Thyroid gland (tissue), 4 donors: ENCODE data around the gene TNRC6B.

ENCODE experiments used
- CTCF ChIP-seq, 6 experiments: fragments of 200-600 bp in 3 of 6; fragments of 450-650 bp in 3 of 6; sonication (generic) in 3 of 6; IDR thresholded peaks; one replicate each; pipeline ENCODE4 v1.5.1; 2016 to 2019; ENCODE audit warnings: antibody characterized with exemption in 6 of 6, mild to moderate bottlenecking in 2 of 6, inconsistent platforms in 1 of 6, moderate library complexity in 1 of 6
- POLR2A ChIP-seq, 2 donors: fragments of 450-650 bp; IDR thresholded peaks; one replicate each; pipeline ENCODE4 v1.6.1; 2017; ENCODE audit warnings: antibody characterized with exemption in 2 of 2, mild to moderate bottlenecking in 2 of 2, moderate library complexity in 1 of 2

GRCh38 chr22:40273319-40273718 is 95.6 kb downstream of the TNRC6B start:
- TF ChIP-seq CTCF (IDR thresholded peaks at IDR 0.05): no peak
- TF ChIP-seq POLR2A (IDR thresholded peaks at IDR 0.05): no peak
